NT2/D1 (cell line): ENCODE data around the gene ARID1B.

Source experiments
- SUZ12 ChIP-seq: IDR thresholded peaks from 2 replicates; pipeline ENCODE4 v1.6.1; 2011; ENCODE audit not compliant: insufficient read length, insufficient read depth; ENCODE audit errors: extremely low read depth
- YY1 ChIP-seq: IDR thresholded peaks from 2 replicates; pipeline ENCODE4 v1.6.1; 2011; ENCODE audit not compliant: insufficient read length, insufficient read depth
- ZNF274 ChIP-seq: IDR thresholded peaks from 2 replicates; pipeline ENCODE4 v1.6.1; 2011; ENCODE audit warnings: mild to moderate bottlenecking, low read depth, low read length

DNA sequence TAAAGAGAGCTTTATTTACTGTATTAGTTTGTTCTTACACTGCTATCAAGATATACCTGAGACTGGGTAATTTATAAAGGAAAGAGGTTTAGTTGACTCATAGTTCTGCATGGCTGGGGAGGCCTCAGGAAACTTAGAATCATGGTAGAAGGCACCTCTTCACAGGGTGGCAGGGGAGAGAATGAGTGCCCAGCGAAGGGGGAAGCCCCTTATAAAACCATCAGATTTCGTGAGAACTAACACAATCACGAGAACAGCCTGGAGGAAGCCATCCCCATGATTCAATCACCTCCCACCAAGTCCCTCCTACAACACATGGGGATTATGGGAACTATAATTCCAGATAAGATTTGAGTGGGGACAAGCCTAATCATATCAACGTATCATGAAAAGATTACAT lies 27.2 kb downstream of the ARID1B start:
- TF ChIP-seq YY1 (no peak), ZNF274 (no peak), SUZ12 (no peak)
